Measurements from ENCODE around the gene CACNA2D4.

DNA sequence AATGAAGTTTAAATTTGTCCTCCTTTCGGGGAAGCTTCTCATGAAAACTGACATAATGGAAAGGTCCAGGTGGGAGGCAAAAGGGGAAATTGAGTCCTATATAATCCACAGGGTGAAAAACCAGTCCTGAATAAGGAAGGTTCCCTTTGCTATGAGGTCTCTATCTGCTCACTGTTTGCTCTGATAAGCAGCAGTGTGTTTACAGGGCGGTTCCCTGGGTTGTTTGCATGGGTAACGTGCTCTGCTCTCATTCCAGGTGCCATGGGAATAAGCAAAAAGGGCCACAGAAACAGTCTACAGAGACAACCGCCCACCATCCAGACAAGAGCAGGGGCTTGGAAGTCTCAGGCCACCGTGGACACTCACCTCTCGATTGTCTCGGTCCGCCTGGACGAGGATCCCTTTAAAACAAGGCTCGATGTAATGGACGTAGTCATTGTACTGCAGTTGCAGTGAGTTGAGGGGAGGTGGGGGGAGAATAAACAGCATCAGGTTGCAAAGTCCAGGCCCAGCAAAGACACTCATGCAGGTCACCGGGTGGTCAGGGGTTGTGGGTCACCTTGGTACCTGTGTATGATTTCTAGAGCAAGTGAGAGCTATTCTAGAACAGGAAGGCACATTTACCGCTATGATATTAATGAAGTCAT lies 32.7 kb downstream of the CACNA2D4 start:
- TF ChIP-seq, protein P1, sequence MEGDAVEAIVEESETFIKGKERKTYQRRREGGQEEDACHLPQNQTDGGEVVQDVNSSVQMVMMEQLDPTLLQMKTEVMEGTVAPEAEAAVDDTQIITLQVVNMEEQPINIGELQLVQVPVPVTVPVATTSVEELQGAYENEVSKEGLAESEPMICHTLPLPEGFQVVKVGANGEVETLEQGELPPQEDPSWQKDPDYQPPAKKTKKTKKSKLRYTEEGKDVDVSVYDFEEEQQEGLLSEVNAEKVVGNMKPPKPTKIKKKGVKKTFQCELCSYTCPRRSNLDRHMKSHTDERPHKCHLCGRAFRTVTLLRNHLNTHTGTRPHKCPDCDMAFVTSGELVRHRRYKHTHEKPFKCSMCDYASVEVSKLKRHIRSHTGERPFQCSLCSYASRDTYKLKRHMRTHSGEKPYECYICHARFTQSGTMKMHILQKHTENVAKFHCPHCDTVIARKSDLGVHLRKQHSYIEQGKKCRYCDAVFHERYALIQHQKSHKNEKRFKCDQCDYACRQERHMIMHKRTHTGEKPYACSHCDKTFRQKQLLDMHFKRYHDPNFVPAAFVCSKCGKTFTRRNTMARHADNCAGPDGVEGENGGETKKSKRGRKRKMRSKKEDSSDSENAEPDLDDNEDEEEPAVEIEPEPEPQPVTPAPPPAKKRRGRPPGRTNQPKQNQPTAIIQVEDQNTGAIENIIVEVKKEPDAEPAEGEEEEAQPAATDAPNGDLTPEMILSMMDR (conservative IDR thresholded peaks at IDR 0.05 in 1 of 2, IDR thresholded peaks at IDR 0.05 in 1 of 2; ENCODE audit: low read depth in 1 of 2, low read length in 2 of 2) = no peak
- no peak for TF ChIP-seq EZH2 (IDR thresholded peaks at IDR 0.05; ENCODE audit: low read length, missing control alignments)
